Panc1 (cell line): Measurements from ENCODE around the gene MYH7B. TPM values are rescaled to one million over a fixed set of nuclear protein-coding genes. Genes with fewer than 3 reads are reported as not detected.

Experiments used
- ATAC-seq: fragments of 200-7000 bp; cut with Tn5 transposase; 2 replicates; pipeline ENCODE4 v1.9.1; 2020; ENCODE audit warnings: mild to moderate bottlenecking, moderate library complexity
- BruUV-seq: library from RNA; stranded (reverse); fragments of 400-500 nt; replicated peaks from 2 replicates; lab custom pipeline; 2021; lab: Mats Ljungman, UMichigan
- CTCF ChIA-PET: fragments of 300-600 bp; sonication (Branson Sonifier 250); formaldehyde crosslinking; loops from one replicate; lab custom pipeline; 2022; ENCODE audit warnings: antibody characterized with exemption; lab: Charles Lee
- POLR2A ChIA-PET: fragments of 300-600 bp; sonication (Branson Sonifier 250); formaldehyde crosslinking; loops from one replicate; lab custom pipeline; 2022; ENCODE audit warnings: antibody characterized with exemption; lab: Charles Lee
- DNase-seq: peaks from one replicate; pipeline ENCODE4 v3.0.0-alpha.2; 2010; ENCODE audit warnings: low read depth, low spot score
- H3K27ac ChIP-seq: 2 replicates; pipeline ENCODE4 v1.5.1; 2011; ENCODE audit warnings: mild to moderate bottlenecking, low read length, inconsistent platforms
- H3K27me3 ChIP-seq: fragments of 200-500 bp; sonication (Bioruptor generic); 2 replicates; pipeline ENCODE4 v1.6.0; 2014; ENCODE audit warnings: low read length, inconsistent platforms; ENCODE audit not compliant: control insufficient read depth, insufficient read depth
- H3K36me3 ChIP-seq: fragments of 200-500 bp; sonication (Bioruptor generic); 2 replicates; pipeline ENCODE4 v1.5.1; 2014; ENCODE audit warnings: inconsistent platforms, mild to moderate bottlenecking, low read length, moderate library complexity; ENCODE audit not compliant: control insufficient read depth, insufficient read depth
- H3K4me1 ChIP-seq: 2 replicates; pipeline ENCODE4 v1.5.1; 2011; ENCODE audit warnings: inconsistent platforms, mild to moderate bottlenecking, low read length, moderate library complexity; ENCODE audit not compliant: control insufficient read depth, insufficient read depth
- H3K4me3 ChIP-seq, 2 experiments: 2 replicates each; pipeline ENCODE4 v1.5.1; 2011 to 2012; ENCODE audit warnings: low read depth in 2 of 2, low read length in 2 of 2, mild to moderate bottlenecking in 2 of 2, inconsistent platforms in 1 of 2, moderate library complexity in 1 of 2
- H3K9me3 ChIP-seq: fragments of 200-500 bp; sonication (Bioruptor generic); 2 replicates; pipeline ENCODE4 v1.5.1; 2014; ENCODE audit warnings: low read depth, mild to moderate bottlenecking, inconsistent platforms, low read length, moderate library complexity; ENCODE audit not compliant: control insufficient read depth, insufficient read depth
- CTCF ChIP-seq: fragments of 450-650 bp; IDR thresholded peaks from 2 replicates; pipeline ENCODE4 v1.5.1; 2017; ENCODE audit warnings: mild to moderate bottlenecking
- POLR2AphosphoS5 ChIP-seq: IDR thresholded peaks from 2 replicates; pipeline ENCODE4 v1.6.1; 2012; ENCODE audit warnings: mild to moderate bottlenecking, low read depth, low read length, moderate library complexity
- REST ChIP-seq, 2 experiments: IDR thresholded peaks; 2 replicates each; pipeline ENCODE4 v1.6.1; 2011 to 2012; ENCODE audit warnings: low read depth in 2 of 2, control low read depth in 1 of 2, low read length in 1 of 2, mild to moderate bottlenecking in 1 of 2, moderate library complexity in 1 of 2; ENCODE audit not compliant: insufficient read depth in 1 of 2
- SIN3A ChIP-seq: IDR thresholded peaks from 2 replicates; pipeline ENCODE4 v1.6.1; 2012; ENCODE audit warnings: low read depth, mild to moderate bottlenecking, low read length, moderate library complexity, borderline replicate concordance; ENCODE audit not compliant: insufficient read depth
- TCF7L2 ChIP-seq: IDR thresholded peaks from 2 replicates; pipeline ENCODE4 v1.6.1; 2011; ENCODE audit warnings: mild to moderate bottlenecking, low read depth, low read length, inconsistent platforms
- in situ Hi-C: cut with HindIII; loops from 2 replicates; pipeline ENCODE4 v1.10.0; 2016; ENCODE audit warnings: low sequenced_read_pairs, low pct_unique_long_range_greater_than_20kb
- intact Hi-C: fragments of 100-400 bp; cut with micrococcal nuclease; formaldehyde crosslinking; loops from one replicate; pipeline ENCODE4 v1.10.0; 2022; ENCODE audit not compliant: unreplicated experiment
- total RNA-seq: library from RNA; stranded (reverse); gene quantifications from one replicate; pipeline ENCODE4 v1.2.1, GENCODE V29; 2021; ENCODE audit not compliant: unreplicated experiment

The MYH7B gene
- total RNA-seq, 1 experiment from 2014 or later = 0.59 TPM

GRCh38 chr20:34931771-34932170 is 23.9 kb upstream of the MYH7B start:
- H3K27me3 ChIP-seq = no peaks in the 10 kb centered on the region
- ChIA-PET CTCF (no interaction called here), POLR2A (no interaction called here)
- no peaks in the 10 kb centered on the region for H3K4me1 ChIP-seq
- DNase-seq (no peak), ATAC-seq (no peak)
- peaks cover 6% of the 10 kb centered on the region; the same call in 1 of the 2 replicates for H3K36me3 ChIP-seq
- in situ Hi-C loops = no loop called here
- TF ChIP-seq POLR2AphosphoS5 (no peak), CTCF (no peak), TCF7L2 (no peak), SIN3A (no peak), REST (IDR thresholded peaks at IDR 0.05; ENCODE audit: insufficient read depth in 1 of 2, low read depth in 2 of 2, low read length in 1 of 2) (no peak)
- no peak overlapping the region for H3K4me3 ChIP-seq
- no peaks in the 10 kb centered on the region for H3K9me3 ChIP-seq
- no peak overlapping the region for H3K27ac ChIP-seq
- intact Hi-C loops = no loop called here
- no TSS peak for BruUV-seq

DNA sequence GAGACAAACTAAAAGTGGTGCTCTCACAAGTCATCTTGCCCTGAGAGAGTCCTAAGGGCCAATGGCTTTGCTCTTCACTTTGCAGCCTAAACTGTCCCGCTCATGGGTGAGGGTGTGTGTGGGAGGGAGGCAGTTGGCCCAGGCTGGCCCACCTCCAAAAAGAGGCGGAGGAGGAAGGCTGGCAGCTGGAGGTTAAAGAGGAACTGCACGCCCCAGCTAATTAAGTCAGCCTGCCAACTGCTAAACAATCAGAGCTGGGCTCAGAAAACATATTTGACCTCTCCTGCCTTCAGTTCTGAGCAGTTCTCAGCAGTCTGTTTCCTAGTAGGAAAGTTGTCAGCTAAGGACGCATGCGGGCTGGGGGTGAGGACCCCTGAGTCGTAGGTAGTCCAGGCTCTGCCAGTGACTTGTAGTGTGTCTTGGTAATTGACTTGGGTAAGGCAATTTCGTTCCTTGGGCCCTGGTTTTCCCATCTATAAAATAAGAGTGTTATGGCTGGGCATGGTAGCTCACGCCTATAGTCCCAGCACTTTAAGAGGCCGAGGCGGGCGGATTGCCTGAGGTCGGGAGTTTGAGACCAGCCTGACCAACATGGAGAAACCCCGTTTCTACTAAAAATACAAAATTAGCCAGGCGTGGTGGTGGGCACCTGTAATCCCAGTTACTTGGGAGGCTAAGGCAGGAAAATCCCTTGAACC is 17.1 kb upstream of the MYH7B start:
- ATAC-seq = no peak
- Histone ChIP-seq H3K36me3 (peaks cover 8% of the 10 kb centered on the region), H3K4me1 (no peaks in the 10 kb centered on the region), H3K4me3 (no peak overlapping the region), H3K9me3 (no peaks in the 10 kb centered on the region), H3K27me3 (no peaks in the 10 kb centered on the region), H3K27ac (no peak overlapping the region)
- TF ChIP-seq POLR2AphosphoS5 (no peak), REST (IDR thresholded peaks at IDR 0.05; ENCODE audit: insufficient read depth in 1 of 2, low read depth in 2 of 2, low read length in 1 of 2) (no peak), SIN3A (no peak)
- POLR2A ChIA-PET = interaction anchor here (0.5 to 0.6 kb wide), 2 partner anchors 89 to 510 kb away, joined by 3 to 6 read pairs; no protein-coding TSS in a partner anchor
- no TSS peak for BruUV-seq
- intact Hi-C loops = no loop called here
- CTCF ChIA-PET = interaction anchor here (0.7 kb wide), 1 partner anchor 76 kb away, joined by 4 read pairs; no protein-coding TSS in a partner anchor
- DNase-seq = no peak
- in situ Hi-C loops = no loop called here
